GM18868 (cell line): Measurements from ENCODE around the gene CDH4.
"Not testable (repeated sequence)": the region's sequence is repeated elsewhere in the genome, so short reads cannot be mapped to it uniquely, and the experiment has no call there.

Source experiments
- ATAC-seq: cut with Tn5 transposase; IDR thresholded peaks from one replicate; pipeline ENCODE4 v1.9.1; 2021; ENCODE audit warnings: mild to moderate bottlenecking, moderate library complexity; ENCODE audit not compliant: unreplicated experiment

Gene CDH4

GRCh38 chr20:61983965-61984364 is 731.9 kb downstream of the CDH4 start:
- no peak for ATAC-seq

GRCh38 chr20:61984431-61984830 is 732.4 kb downstream of the CDH4 start:
- ATAC-seq, result not testable (repeated sequence)

GRCh38 chr20:61985096-61985495 is 733.0 kb downstream of the CDH4 start:
- ATAC-seq, result no peak

- no peak for ATAC-seq
Observed at GRCh38 chr20:61986762-61987321, 734.8 kb downstream of the CDH4 start.

GRCh38 chr20:61988665-61989064 is 736.6 kb downstream of the CDH4 start:
- no peak for ATAC-seq

- ATAC-seq, result no peak
Observed at GRCh38 chr20:61989741-61990140, 737.7 kb downstream of the CDH4 start.
